HG03342 (cell line): ENCODE measurements around the gene VPS37C.
"Not testable (repeated sequence)": the region's sequence is repeated elsewhere in the genome, so short reads cannot be mapped to it uniquely, and the experiment has no call there.

Experiments
- ATAC-seq: cut with Tn5 transposase; IDR thresholded peaks from one replicate; pipeline ENCODE4 v1.9.1; 2021; ENCODE audit warnings: mild to moderate bottlenecking, moderate library complexity; ENCODE audit not compliant: unreplicated experiment

Gene VPS37C

DNA sequence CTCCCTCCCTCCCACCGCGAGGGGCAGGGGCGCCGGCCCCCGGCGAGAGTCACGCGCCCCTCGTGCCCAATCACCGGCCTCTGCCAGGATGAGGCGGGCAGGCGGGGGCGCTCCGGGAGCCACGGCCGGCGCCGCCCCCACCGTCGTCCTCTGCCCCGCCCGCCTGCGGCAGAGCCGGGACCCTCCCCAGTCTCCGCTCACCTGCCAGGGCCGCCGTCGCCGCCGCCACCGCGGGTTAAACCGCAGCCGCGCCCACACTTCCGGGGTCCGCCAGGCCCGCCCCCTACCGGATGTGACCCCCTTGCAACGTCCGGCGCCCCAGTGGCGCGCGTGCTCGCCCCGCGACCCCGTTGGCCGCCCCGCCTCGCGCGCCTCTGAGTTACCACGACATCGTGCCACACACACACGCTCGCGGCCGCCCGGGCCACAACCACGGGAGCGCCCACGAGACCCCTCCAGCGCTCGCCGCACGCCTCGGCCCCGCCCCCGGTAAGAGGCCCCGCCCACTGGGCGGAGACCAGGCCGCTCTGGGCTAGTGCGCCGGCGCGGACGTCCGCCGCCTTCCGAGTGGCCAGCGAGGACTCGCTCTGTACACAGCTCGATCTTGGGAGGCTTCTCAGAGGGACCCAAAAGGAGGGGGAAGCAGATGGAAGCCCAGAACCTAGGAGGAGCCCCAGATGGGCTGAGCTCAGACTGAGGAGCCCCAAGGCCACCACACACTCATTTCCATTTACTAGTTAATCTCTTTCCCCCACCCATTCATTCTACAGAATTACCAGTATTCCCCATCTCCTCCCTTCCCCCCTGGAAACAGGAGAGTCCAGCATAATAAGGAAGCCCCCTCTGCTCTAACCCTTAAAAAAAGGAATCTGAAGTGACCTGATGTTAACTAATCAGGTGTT is at the start of gene VPS37C:
TSS of gene VPS37C (minus strand) at position 237 of the 902 bp plus-strand sequence. CDS start 22,597 bp downstream, outside the sequence.
- ATAC-seq: peak; percentile 68

DNA sequence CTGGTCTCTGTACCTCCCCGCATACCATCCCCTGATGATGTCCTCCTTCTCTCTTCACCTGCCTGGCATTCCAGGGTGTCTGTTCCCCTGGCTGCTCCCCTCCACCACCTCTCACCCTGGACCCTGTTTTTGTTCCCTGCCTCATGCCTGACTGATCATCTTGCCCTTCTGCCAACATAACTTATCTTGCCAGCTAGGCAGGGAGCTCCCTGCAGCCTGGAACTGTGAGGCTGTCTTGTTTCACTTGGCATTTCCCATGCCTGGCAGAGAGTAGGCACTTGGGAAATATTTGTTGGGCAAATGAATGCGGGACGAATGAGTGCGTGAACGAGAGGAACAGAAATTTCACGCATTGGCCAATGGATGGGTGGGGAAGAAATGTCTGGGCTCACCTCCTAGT is 49.4 kb upstream of the VPS37C start:
- ATAC-seq: not testable (repeated sequence)

DNA sequence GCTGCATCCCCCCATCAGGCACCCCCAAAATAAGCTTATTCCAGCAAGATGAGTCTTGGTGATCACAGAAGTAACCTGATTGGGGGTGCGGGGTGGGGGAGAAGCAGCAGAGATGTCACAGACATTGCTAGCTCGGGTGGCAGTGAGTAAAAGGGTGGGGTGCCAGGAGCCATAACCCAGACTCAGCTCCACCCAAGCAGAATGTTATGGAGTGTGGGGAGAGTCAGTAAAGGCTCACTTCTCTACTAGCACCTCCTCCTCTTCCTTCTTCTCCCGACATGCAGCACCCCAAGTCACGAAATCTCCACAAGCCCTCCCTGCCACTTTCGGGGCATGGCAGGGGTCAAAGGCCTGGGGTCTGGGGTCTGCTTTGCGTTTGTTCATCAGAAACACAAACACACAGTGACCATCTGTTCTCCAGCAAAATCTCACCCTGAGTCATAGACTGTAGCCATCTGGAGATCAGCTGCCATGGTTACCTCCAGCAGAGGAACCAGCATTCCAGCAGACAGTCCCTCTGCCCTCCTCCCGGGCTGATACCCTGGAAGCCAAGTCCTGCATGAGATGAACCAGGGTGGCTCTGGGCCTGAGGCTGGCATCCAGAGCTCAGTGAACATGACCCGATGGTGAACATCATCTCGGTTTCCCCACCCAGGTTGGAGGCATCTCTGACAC is 46.5 kb upstream of the VPS37C start:
- not testable (repeated sequence) for ATAC-seq

DNA sequence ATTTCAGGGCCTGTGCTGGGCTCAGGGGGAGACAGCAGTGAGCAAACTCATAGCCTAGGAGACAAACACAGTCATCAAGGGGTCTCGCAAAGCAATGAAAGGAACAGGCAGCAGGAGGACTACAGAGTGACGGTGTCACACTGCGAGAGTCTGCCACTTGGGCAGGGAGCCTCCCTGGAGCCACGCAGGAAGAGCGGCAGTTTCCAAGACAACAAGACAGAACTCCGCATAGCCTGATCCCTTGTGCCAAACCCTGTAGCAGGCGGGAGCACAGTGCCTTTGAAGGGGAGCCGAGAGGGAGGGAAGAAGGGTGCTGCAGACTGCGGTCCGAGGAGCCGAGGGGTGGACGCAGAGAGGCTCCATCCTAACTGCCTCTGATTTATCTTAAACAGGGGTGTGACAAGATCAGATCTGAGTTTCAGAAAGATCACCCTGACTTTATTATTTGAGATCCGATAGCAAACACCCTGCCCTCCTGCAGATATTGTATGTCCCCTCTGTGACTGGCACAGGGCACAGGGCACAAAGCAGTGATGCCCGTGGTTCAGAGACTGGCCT is 43.4 kb upstream of the VPS37C start:
- not testable (repeated sequence) for ATAC-seq

DNA sequence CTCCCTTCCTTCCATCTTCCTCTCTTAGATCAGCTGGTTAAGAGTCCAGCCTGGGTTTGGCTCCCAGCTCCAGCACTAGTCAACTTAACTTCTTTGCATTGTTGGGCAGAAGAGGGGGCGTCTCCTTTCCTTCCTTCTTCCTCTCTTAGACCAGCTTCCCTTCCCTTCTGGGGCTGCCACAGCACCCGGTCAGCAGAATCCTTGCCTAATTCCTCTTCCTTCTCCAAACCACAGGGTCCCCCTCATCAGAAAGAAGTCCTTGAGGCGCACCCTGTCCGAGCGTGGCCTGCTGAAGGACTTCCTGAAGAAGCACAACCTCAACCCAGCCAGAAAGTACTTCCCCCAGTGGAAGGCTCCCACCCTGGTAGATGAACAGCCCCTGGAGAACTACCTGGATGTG is 42.6 kb upstream of the VPS37C start:
- ATAC-seq: not testable (repeated sequence)

DNA sequence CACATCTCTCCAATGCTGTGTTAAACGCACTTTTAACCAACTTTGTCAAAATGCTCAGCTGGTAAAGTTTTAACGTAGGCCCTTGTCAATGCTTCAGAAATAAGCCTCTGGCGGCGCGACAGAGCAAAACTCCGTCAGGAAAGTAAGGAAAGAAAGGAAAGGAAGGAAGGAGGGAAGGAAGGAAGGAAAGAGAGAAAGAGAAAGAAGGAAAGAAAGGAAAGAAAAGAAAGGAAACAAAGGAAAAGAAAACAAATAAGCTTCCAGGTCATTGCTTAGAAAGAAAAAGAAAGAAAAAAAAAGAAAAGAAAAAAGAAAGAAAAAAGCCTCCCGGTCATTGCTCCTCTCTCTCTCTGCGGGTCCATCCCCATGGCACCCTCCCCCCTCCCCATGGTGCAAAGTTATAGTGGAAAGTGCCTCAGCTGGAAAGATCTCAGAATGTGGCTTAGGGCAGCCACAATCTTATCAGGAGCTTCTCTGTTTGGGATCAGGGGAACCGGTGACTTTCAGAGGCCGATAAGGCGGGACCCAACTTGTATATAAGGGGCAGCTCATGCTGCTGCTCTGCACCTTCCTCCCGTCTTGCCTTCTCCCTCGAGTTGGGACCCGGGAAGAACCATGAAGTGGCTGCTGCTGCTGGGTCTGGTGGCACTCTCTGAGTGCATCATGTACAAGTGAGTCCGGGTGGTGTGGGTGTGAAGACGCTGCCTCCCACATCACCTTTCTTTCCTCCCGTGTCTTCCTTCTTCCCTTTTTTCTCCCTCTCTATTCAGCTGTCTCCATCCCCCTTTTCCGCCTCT is 41.9 kb upstream of the VPS37C start, which contains the start of gene PGA3:
TSS of gene PGA3 (plus strand) at position 566 of the 797 bp plus-strand sequence. CDS start at position 616, 50 bp downstream.
- not testable (repeated sequence) for ATAC-seq

DNA sequence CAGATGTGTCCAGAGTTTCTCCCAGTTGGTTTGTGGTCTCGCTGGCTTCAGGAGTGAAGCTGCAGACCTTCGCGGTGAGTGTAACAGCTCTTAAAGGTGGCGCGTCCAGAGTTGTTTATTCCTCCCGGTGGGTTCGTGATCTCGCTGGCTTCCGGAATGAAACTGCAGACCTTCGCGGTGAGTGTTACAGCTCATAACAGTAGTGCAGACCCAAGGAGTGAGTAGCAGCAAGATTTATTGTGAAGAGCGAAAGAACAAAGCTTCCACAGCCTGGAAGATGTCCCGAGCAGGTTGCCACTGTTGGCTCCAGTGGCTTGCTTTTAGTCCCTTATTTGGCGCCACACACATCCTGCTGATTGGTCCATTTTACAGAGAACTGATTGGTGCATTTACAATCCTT is 40.2 kb upstream of the VPS37C start:
- ATAC-seq: no peak

DNA sequence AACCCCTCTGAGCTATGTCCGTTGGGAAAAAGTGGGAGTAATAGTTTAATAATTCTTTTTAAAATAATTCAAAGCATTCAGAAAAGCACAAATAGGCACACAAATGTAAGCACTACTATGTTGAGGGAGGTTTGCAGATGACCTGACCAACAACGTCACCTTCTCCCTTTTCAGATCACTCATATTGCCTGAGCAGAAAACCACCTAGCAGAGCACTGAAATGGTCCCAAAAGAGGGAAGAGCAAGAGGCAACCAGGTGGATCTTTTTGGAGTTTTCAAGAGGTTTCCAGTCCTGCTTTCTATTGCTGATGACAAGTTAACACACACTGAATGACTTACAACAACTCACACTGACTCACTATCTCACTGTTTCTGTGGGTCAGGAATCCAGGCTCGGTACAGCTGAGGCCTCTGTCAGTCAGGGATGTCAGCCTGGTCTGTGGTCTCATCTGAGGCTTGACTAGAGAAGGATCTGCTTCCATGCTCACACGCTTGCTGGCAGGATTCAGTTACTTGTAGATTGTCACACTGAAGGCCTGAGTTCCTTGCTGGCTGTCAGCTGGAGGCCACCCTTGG is 37.8 kb upstream of the VPS37C start:
- no peak for ATAC-seq

DNA sequence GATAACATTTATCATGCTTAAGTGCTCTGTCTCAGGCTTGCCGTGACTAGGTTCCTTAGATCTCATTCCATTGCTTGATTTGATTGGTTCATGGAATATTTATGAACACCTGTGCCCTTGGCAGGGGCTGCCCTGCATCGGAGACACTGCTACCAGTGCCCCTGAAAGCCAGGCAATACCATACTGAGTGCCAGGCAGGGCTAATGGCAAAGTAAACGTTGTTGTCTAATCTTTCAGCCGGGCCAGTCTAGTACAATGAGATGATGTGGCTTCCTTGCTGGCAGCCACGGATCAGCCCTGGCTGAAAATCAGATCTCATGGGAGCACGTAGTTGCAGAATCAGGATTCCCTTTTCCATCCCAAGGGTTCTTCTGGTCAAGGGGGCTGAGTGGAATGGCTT is 37.1 kb upstream of the VPS37C start:
- no peak for ATAC-seq

DNA sequence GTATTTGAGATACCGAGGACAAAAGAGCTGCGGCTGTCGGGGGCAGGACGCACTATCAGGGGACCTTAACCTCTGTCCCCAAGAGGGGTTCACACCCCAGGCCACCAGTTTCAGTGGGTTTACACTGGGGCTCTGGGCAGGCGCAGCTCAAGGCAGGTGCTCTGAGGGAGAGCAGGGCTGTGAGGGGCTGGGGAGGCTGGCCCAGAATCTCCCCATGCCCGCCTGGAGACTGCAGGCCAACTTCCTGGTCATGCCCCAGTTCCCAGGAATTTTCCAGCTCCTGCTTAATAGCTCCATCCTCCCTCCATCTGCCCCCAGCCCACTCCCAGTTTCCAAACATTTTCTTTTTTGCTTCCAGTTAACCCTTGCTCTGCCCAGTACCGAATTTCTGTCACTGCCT is 34.5 kb upstream of the VPS37C start:
- ATAC-seq: no peak

DNA sequence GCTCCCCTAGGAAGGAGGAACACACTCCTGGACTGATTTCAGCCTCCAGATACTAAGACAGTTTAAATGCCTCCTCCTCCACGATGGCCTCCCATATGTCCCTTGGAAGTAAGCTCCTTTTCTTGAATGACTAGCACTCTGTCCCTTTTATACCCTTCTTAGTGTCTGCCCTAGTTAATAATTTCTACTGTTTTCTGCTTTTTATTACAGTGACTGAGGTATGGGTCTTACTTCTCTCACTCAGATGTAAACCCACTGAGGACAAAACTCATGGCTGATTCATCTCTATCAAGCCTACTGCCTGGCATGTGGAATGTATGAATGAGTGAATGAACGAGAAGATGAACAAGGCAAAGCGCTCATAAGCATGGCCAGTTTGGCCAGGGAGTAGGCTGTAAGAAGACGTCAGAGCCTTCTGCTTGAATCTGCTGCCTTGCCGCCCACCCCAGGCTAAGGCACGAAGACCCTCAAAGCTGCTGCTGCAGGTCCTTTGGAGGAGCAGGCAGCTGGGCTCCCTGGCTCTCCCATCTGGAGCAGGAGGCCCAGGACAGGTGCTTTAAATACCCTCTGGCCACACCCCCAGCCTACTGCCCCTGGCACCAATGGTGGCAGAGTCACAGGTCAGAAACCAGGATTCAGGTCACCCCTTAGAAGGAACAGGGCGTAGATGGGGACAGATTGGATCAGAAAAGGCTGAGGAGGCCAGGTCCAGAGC is 33.9 kb upstream of the VPS37C start:
- ATAC-seq: no peak

DNA sequence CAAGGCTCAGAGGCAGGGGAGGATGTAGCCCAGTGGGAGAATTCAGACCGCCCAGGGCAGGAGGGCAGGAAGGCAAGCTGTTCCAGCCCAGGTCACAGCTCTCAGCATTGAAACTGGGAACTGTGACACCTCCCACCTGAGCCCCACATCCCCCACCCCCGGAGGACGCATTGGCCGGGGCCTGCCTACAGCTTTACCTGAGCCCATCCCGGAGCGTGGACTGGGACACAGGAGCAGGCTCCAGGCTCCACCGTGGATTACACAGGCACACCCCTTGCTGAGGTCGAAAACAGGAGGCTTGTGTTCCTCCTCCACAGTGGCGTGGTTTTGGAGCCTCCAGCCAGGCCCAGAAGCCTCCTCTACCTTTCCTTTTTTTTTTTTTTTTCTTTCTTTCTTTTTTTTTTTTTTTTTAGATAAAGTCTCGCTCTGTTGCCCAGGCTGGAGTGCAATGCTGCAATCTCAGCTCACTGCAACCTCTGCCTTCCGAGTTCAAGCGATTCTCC is 33.0 kb upstream of the VPS37C start:
- no peak for ATAC-seq

DNA sequence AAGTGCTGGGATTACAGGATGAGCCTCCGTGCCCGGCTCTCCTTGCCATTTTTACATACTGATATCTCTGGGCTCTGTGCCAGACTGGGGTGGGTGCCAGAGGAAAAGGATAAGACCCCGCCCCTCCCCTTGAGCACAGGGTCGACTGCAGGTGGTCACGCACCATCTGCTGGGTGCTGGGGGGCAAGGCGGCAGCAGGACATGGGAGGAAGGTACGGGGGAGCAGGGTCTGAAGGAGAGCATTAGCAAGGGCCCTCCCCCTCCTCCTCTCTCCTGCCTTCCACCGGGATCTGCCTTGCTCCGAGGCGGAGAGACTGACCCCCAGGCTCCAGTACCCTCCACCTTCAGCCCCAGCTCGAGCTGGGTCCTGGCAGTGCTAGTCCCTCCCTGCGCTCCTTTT is 32.4 kb upstream of the VPS37C start:
- ATAC-seq: no peak

DNA sequence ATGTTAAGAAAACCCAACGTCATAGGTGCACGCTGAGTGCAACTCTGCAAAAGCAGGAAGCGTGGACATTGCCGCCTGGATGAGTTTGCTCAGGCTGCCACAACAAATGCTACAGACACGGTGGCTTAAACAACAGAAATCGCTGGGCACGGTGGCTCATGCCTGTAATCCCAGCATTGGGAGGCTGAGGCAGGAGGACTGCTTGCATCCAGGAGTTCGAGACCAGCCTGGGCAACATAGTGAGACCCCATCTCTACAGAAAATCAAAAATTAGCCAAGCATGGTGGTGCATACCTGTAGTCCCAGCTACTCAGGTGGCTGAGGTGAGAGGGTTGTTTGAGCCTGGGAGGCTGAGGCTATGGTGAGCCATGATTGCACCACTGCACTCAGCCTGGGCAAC is 28.7 kb upstream of the VPS37C start:
- no peak for ATAC-seq

DNA sequence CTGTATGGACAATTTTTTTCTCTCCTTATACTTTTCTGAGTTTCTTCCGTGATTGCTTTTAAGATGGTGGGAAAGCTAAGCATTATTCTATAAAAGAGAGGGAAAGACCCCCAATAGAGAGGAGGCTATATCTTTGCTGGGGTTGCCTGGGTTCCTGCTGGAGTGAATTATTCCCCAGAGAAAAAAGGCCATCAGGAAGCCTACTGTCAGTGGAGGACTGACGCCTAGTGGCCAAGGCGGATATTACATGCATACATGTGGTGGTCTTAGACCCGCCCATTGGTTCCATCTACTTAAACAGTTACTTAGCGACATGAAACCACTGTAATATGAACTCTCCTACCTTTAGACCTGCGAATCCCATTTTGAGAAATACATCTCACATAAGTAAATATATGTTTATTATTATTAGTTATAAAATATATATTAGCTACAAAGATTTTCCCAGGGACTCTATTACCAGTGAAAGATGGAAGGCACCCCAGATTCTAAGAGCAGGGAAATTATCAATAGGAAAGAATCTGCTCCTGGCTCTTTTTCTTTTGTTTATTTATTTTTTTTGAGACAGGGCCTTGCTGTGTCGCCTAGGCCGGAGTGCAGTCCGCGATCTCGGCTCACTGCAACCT is 26.4 kb upstream of the VPS37C start:
- ATAC-seq: peak; percentile 53

DNA sequence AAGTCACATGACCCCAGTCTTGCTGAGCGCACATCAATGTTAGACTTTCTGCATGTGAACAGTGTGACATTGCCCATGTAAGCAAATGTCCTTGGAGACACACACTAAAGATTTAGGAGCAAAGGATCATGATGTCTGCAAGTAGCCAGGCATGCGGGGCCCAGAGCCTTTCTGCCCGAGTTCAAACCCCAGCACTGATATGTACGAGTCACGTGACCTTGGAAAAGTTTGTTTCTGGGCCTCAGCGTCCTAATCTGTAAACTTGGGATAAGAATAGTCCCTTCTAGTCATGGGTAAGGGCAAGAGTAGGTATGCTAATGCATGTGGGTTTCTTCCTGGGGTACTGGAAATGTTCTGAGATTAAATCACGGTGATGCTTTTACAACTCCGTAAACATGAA is 25.3 kb upstream of the VPS37C start:
- no peak for ATAC-seq

DNA sequence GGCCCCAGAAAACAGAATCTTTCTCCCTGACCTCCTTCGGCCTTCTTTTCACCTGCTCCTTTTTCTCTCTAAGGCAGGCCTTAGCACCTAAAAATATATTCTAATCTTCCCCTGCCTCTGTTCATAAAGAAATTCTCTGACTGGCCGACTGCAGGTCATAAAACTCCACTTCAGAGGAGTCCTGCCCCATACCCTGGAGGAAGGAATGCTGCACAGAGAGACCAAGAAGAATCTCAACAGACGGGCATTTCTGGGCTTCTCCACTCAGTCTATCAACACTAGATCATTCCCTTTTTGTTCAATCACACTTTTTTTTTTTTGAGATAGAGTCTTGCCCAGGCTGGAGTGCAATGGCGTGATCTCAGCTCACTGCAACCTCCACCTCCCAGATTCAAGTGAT is 22.4 kb upstream of the VPS37C start:
- no peak for ATAC-seq

DNA sequence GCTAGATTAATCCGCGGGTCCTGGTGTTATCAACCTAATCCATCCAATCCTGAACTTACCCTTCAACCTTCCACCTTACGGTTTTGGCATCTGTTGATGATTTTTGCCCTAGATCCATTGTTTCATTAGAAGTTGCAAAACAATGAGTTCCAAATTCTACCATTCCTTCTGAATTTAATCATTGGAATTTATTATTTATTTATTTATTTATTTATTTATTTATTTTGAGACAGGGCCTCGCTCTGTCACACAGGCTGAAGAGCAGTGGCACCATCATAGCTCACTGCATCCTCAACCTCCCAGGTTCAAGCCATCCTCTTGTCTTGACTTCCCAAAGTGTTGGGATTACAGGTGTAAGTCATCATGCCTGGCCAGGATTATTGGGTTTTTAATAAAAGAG is 20.3 kb upstream of the VPS37C start:
- no peak for ATAC-seq

DNA sequence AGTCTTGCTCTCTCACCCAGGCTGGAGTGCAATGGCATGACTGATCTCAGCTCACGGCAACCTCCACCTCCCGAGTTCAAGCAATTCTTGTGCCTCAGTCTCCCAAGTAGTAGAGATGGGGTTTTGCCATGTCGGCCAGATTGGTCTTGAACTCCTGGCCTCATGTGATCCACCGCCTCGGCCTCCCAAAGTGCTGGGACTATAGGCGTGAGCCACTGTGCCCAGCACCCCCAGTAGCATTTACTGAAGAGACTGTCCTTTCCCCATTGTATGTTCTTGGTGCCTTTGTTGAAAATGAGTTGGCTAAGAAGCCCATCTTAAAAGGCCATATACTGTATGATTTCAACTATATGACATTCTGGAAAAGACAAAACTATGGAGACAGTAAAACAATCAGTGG is 19.0 kb upstream of the VPS37C start:
- not testable (repeated sequence) for ATAC-seq
